ENCODE data around the gene DDX39A. TPM values are rescaled to one million over a fixed set of nuclear protein-coding genes. Genes with fewer than 3 reads are reported as not detected.
"Not testable (repeated sequence)": the region's sequence is repeated elsewhere in the genome, so short reads cannot be mapped to it uniquely, and the experiment has no call there.

DDX39A gene
- polyA plus RNA-seq, 2 of the 4 experiments (the other 2 are of a cell fraction), result 59.0 to 118 TPM

GRCh38 chr19:14397168-14397567, 22.0 kb downstream of the DDX39A start:
- H3K4me2 ChIP-seq; FAIRE-seq; H3K4me3 ChIP-seq; ATAC-seq; DNase-seq (ENCODE audit: low read depth in 1 of 2, low spot score in 1 of 2); H3K9me3 ChIP-seq; POLR2A ChIA-PET; H3K4me1 ChIP-seq; H3K27ac ChIP-seq: not testable (repeated sequence)
- CTCF ChIA-PET, result interaction anchor here (0.8 to 1.4 kb wide), 4 partner anchors 35 to 197 kb away, joined by 3 to 4 read pairs (median 3); no protein-coding TSS in a partner anchor
- 92% methylated on average over 12 of the region's 16 CpGs for WGBS (ENCODE audit: missing lambda C conversion rate)

GRCh38 chr19:14396730-14397129, 22.4 kb downstream of the DDX39A start:
- H3K4me2 ChIP-seq; H3K4me3 ChIP-seq; H3K4me1 ChIP-seq; DNase-seq (ENCODE audit: low read depth in 1 of 2, low spot score in 1 of 2); POLR2A ChIA-PET; H3K9me3 ChIP-seq; ATAC-seq; FAIRE-seq; H3K27ac ChIP-seq: not testable (repeated sequence)
- CTCF ChIA-PET, result interaction anchor here (1.2 kb wide), 1 partner anchor 196 kb away, joined by 3 read pairs; no protein-coding TSS in a partner anchor
- no CpG with 5 or more reads among the region's 3 CpGs for WGBS (ENCODE audit: missing lambda C conversion rate)

GRCh38 chr19:14395710-14396336, 23.3 kb downstream of the DDX39A start:
- DNase-seq (ENCODE audit: low read depth in 1 of 2, low spot score in 1 of 2), result no peak
- TF ChIP-seq BCL3 (IDR thresholded peaks at IDR 0.05) (no peak), RAD21 (conservative IDR thresholded peaks at IDR 0.05 in 1 of 2, IDR thresholded peaks at IDR 0.05 in 1 of 2) (no peak), JUNB (IDR thresholded peaks at IDR 0.05) (no peak), POLR2AphosphoS2 (conservative IDR thresholded peaks at IDR 0.05; ENCODE audit: low read length) (no peak), NR3C1 (IDR thresholded peaks at IDR 0.05) (no peak), NFE2L2 (conservative IDR thresholded peaks at IDR 0.05; ENCODE audit: low read length) (no peak), FOSL2 (IDR thresholded peaks at IDR 0.05) (no peak), FOSL2 (CRISPR knock-in tag; IDR thresholded peaks at IDR 0.05) (no peak)
- Histone ChIP-seq H3K27ac (no peak overlapping the region), H3K4me3 (no peak overlapping the region), H3K9me3 (no peaks in the 10 kb centered on the region), H3K4me2 (no peak overlapping the region), H3K4me1 (no peaks in the 10 kb centered on the region)
- peak; percentile 12 to 23; a peak in 2 of 6 replicates for ATAC-seq
- no peak for FAIRE-seq
- 86% methylated on average over 13 of the region's 16 CpGs for WGBS (ENCODE audit: missing lambda C conversion rate)
- ChIA-PET CTCF (interaction anchor here (1.2 kb wide), 1 partner anchor 195 kb away, joined by 3 read pairs; no protein-coding TSS in a partner anchor), POLR2A (interaction anchor here (0.5 kb wide), 1 partner anchor 543 kb away, joined by 3 read pairs; no protein-coding TSS in a partner anchor)

GRCh38 chr19:14395262-14395661, 23.9 kb downstream of the DDX39A start:
- ATAC-seq, result no peak
- WGBS (ENCODE audit: missing lambda C conversion rate), result 85% methylated on average over 7 of the region's 9 CpGs

More at GRCh38 chr19:14395262-14395661, 23.9 kb downstream of the DDX39A start:
- Histone ChIP-seq H3K9me3 (no peaks in the 10 kb centered on the region), H3K27ac (no peak overlapping the region), H3K4me3 (no peak overlapping the region), H3K4me2 (no peak overlapping the region), H3K4me1 (no peaks in the 10 kb centered on the region)
- no peak for DNase-seq (ENCODE audit: low read depth in 1 of 2, low spot score in 1 of 2)
- CTCF ChIA-PET, result interaction anchor here (0.6 kb wide), 1 partner anchor 42 kb away, joined by 3 read pairs; no protein-coding TSS in a partner anchor
- POLR2A ChIA-PET, result no interaction called here
- FAIRE-seq, result no peak
- TF ChIP-seq RFX5 (IDR thresholded peaks at IDR 0.05), result no peak
- no peak for TF ChIP-seq ELK1 (IDR thresholded peaks at IDR 0.05; ENCODE audit: low read depth, low read length)
- TF ChIP-seq FOSL2 (IDR thresholded peaks at IDR 0.05), result no peak
- TF ChIP-seq FOSL2 (CRISPR knock-in tag; IDR thresholded peaks at IDR 0.05), result no peak
- TF ChIP-seq HDAC2 (IDR thresholded peaks at IDR 0.05), result no peak
- TF ChIP-seq EP300 (IDR thresholded peaks at IDR 0.05), result no peak
- no peak for TF ChIP-seq HMGXB4 (CRISPR knock-in tag; IDR thresholded peaks at IDR 0.05; ENCODE audit: borderline replicate concordance)
- no peak for TF ChIP-seq MAX (IDR thresholded peaks at IDR 0.05)
- no peak for TF ChIP-seq HOXB5 (CRISPR knock-in tag; IDR thresholded peaks at IDR 0.05)
- no peak for TF ChIP-seq HOXA7 (CRISPR knock-in tag; IDR thresholded peaks at IDR 0.05)
- no peak for TF ChIP-seq ZNF302 (CRISPR knock-in tag; IDR thresholded peaks at IDR 0.05)
- no peak for TF ChIP-seq RAD21 (conservative IDR thresholded peaks at IDR 0.05 in 1 of 2, IDR thresholded peaks at IDR 0.05 in 1 of 2)
- TF ChIP-seq FOXS1 (CRISPR knock-in tag; IDR thresholded peaks at IDR 0.05), result no peak
- TF ChIP-seq FOSB (CRISPR knock-in tag; IDR thresholded peaks at IDR 0.05), result no peak
- no peak for TF ChIP-seq TP53 (CRISPR knock-in tag; IDR thresholded peaks at IDR 0.05)
- no peak for TF ChIP-seq CTCF (IDR thresholded peaks at IDR 0.05)
- no peak for TF ChIP-seq MAFK (IDR thresholded peaks at IDR 0.05; ENCODE audit: partially characterized antibody)
- TF ChIP-seq NFE2L2 (conservative IDR thresholded peaks at IDR 0.05; ENCODE audit: low read length), result no peak
- TF ChIP-seq JUNB (IDR thresholded peaks at IDR 0.05), result no peak
